Epithelial cell of proximal tubule (primary cell): ENCODE measurements around the gene SCLT1. TPM values are rescaled to one million over a fixed set of nuclear protein-coding genes. Genes with fewer than 3 reads are reported as not detected.

Experiments used
- DNase-seq: peaks from one replicate; pipeline ENCODE4 v3.0.0-alpha.2; 2011; ENCODE audit warnings: low read depth
- H3K4me3 ChIP-seq: 2 replicates; pipeline ENCODE4 v1.5.1; 2011; ENCODE audit warnings: low read depth, mild to moderate bottlenecking, low read length
- total RNA-seq: library from RNA; depleted of rRNA; stranded (reverse); fragments of >200 nt; gene quantifications from 2 replicates; pipeline ENCODE4 v1.2.3, GENCODE V29; 2015
- TF ChIP-seq, protein P1 (sequence below): conservative IDR thresholded peaks from 2 replicates; pipeline ENCODE4 v1.5.1; 2012; ENCODE audit warnings: low read depth, mild to moderate bottlenecking, low read length

The SCLT1 gene
- total RNA-seq, 1 donor from 2014 or later = 14.5 TPM

DNA sequence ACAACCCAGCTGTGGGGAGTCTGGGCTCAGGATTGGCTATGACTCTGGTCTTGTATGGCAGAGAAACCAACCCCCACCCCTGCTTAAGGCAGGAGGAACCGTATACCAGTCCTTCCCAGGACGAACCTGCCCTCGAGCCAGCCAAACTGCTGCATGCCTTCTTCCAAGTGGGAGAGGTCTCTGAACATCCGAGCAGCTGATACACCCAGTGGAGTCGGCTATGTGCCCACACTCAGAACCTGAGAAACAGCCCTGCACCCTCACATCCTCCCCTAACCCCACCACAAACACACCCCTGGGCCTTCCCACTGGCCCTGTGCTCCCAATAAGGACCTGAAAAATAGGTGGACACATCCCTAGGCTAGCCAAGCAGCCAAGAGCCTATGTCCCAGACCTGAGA lies 24.4 kb upstream of the SCLT1 start:
- no peak for DNase-seq
- no peak overlapping the region for H3K4me3 ChIP-seq
- TF ChIP-seq, protein P1, sequence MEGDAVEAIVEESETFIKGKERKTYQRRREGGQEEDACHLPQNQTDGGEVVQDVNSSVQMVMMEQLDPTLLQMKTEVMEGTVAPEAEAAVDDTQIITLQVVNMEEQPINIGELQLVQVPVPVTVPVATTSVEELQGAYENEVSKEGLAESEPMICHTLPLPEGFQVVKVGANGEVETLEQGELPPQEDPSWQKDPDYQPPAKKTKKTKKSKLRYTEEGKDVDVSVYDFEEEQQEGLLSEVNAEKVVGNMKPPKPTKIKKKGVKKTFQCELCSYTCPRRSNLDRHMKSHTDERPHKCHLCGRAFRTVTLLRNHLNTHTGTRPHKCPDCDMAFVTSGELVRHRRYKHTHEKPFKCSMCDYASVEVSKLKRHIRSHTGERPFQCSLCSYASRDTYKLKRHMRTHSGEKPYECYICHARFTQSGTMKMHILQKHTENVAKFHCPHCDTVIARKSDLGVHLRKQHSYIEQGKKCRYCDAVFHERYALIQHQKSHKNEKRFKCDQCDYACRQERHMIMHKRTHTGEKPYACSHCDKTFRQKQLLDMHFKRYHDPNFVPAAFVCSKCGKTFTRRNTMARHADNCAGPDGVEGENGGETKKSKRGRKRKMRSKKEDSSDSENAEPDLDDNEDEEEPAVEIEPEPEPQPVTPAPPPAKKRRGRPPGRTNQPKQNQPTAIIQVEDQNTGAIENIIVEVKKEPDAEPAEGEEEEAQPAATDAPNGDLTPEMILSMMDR = no peak

DNA sequence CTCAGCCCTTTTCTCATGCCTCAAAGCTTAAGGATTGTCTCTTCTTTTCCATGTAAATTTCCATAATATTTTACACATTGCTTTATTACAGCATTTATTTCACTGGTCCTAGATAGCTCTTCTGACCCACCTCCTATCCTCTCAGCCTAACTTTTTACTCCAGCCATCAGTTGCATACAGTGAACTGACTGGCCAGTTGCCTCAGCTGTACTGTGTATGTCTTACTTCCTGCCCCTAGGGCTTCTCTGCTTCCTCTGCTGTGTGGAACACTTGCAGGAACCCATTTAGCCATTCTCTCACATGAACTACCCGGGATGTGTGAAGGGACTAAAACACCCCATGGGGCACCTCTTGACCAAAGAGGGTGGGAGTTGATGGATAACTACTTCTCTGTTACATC lies 20.6 kb upstream of the SCLT1 start:
- TF ChIP-seq, protein P1 = no peak
- no peak overlapping the region for H3K4me3 ChIP-seq
- no peak for DNase-seq

DNA sequence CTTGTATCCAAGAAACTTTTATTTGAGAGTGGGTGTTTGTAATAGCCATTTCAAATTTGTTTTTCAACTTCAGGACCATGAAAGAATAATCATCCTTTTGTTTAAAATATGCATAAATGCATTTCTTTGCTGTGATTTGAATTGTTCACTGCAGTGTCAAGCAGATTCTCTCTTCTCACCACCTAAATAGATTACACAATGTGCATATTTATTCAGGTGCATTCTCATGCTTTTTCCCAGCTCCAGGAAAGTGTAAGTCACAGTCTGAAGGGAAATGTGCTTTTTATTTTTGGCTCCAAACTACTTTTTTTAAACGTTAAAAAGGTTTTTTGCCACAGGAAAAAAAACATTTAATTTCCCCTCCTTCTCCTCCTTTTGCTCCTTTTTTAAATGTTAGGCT lies 20.1 kb upstream of the SCLT1 start:
- DNase-seq = no peak
- TF ChIP-seq, protein P1 = no peak
- H3K4me3 ChIP-seq = no peak overlapping the region

DNA sequence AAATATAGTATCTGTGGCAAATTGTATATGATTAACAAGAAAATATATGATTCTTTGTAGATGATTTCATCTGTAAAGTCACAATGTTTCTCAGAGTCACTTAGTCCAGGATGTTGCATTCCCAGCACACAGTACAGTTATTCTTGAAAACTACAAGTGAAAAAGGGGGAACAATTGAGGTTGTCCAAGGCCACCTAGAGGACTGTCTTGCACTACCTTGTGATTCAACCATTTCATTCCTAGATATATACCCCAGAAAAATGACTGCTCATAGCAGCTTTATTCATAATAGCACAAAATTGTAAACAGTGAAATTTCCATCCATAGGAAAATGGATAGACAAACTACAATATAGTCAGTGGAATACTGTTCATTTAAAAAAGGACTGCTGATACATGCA lies 18.6 kb upstream of the SCLT1 start:
- H3K4me3 ChIP-seq = no peak overlapping the region
- no peak for DNase-seq
- TF ChIP-seq, protein P1 = no peak

DNA sequence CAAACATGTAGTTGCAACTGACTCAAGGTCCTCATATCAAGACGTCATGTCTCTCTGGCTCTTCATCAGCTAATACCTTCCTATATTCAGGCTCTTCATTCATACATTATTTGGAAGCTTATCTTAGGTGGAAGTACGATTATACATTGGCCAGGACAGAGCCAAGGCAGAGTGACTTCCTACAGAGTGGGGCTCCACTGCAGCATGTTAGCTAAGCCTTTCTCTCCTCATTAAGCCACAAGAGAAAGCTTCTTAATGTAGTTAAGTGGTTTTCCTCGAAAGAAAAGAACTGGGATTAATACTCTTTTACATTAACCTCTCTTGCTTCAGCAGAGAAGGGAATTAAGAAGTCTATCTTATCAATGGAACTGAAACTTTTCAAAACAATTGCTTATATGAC lies 17.6 kb upstream of the SCLT1 start:
- no peak for DNase-seq
- TF ChIP-seq, protein P1 = no peak
- H3K4me3 ChIP-seq = no peak overlapping the region

DNA sequence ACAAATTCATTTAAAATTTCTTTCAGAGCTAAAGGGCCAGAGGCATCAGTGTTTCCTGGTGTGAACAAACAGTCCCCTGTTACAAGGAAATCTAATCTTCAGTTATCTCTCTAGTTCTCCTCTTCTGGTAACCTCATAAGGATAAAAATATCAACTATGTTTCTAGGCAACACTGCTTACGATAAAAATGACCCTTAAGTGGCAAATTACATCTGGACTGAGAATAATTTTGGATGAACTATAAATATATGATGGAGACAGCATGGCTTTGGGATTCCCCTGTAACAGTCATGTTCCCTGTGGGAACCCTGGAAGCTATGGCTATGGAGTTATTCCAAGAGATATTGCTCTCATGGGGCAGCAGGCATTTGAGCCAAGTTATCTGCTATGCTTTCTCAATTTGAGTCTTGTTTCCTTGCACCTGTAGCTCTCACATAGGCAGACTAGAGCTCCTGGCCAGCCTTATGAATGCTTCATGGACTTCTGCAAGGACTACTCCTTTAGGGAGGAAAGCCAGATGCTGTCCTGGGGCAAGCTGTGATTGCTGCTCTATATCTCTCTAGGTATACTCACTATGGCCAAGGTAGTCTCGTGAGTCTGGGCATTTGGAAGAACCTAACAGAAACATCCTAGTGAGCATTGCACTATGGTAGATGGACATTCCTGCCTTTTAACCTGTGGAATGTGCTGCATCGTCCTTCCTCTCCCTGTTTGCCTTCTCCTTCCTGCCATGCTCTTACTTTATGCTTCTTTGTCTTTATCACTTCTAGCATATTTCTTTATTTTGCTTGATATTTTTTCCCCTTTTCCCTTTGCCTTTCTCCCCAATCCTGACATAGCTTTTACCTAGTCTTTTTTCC lies 16.9 kb upstream of the SCLT1 start:
- no peak overlapping the region for H3K4me3 ChIP-seq
- TF ChIP-seq, protein P1 = no peak
- no peak for DNase-seq

DNA sequence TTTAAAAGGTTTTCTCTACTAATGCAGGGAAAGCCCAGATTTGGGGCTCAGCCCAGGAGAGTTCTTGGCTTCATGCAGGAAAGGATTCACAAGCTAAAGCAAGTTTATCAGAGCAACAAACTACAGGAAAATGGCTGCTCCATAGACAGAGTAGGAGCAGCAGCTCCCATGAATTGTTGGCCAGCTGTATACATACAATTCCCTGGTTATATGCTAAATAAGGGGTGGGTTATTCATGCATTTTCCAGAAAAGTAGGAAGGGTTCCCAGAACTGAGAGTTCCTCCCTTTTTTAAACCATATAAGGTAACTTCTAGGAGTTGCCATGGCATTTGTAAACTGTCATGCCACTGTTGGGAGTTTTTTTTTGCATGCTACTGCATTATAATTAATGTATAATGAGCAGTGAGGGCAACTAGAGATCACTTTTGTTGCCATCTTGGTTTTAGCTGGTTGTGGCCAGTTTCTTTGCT lies 5.2 kb upstream of the SCLT1 start:
- no peak overlapping the region for H3K4me3 ChIP-seq
- TF ChIP-seq, protein P1 = no peak
- DNase-seq = no peak
